ENCODE results near the gene STXBP5L. TPM values are rescaled to one million over a fixed set of nuclear protein-coding genes. Genes with fewer than 3 reads are reported as not detected.

STXBP5L gene
- total and polyA plus RNA-seq, 4 donors: not detected

DNA sequence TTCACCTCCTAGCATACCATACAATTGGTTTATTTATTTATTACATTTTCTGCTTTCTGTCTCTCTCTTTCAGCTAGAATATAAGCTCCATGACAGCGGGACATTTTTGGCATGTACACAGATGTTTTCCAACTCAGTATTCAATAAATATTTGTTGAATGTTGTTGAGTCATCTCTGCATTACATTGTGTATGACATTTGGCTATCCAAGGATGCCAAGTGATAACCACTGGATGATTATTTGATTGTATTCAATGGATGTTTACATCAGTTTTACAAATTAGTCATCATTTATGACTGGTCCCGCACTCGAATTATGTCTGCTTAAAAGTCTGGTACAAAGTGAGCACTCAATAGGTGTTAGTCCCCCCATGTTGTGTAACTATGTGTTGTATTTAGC is 49.5 kb upstream of the STXBP5L start (continued):
- TF ChIP-seq, protein P1, sequence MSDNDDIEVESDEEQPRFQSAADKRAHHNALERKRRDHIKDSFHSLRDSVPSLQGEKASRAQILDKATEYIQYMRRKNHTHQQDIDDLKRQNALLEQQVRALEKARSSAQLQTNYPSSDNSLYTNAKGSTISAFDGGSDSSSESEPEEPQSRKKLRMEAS (IDR thresholded peaks at IDR 0.05): no peak
- TF ChIP-seq EGR1 (IDR thresholded peaks at IDR 0.05; ENCODE audit: low read depth in 2 of 2): no peak

DNA sequence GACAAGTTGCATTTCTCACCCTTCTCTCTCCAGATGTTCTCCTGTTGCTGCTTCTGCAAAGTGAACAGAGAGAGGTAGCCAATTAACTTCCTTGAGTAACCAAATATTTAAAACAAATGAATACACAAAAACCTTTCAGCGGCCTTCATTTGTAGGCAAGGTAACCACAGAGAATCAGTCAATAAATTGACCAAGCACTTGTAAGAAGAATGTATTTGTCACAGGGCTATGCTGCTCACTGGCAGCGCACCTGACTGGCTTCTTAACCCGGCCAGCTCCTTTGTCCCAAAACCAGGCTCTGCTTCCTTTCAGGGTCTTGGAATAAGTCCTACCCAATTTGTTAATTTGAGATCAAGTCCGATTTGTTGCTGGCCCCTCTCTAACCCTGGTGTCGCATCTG is 43.5 kb upstream of the STXBP5L start:
- no peak for TF ChIP-seq EGR1 (IDR thresholded peaks at IDR 0.05; ENCODE audit: low read depth in 2 of 2)
- TF ChIP-seq FOXA2 (IDR thresholded peaks at IDR 0.05): no peak
- no peak for TF ChIP-seq FOXA1 (IDR thresholded peaks at IDR 0.05)
- TF ChIP-seq, protein P2, sequence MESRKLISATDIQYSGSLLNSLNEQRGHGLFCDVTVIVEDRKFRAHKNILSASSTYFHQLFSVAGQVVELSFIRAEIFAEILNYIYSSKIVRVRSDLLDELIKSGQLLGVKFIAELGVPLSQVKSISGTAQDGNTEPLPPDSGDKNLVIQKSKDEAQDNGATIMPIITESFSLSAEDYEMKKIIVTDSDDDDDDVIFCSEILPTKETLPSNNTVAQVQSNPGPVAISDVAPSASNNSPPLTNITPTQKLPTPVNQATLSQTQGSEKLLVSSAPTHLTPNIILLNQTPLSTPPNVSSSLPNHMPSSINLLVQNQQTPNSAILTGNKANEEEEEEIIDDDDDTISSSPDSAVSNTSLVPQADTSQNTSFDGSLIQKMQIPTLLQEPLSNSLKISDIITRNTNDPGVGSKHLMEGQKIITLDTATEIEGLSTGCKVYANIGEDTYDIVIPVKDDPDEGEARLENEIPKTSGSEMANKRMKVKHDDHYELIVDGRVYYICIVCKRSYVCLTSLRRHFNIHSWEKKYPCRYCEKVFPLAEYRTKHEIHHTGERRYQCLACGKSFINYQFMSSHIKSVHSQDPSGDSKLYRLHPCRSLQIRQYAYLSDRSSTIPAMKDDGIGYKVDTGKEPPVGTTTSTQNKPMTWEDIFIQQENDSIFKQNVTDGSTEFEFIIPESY (IDR thresholded peaks at IDR 0.05): no peak
- H3K27ac ChIP-seq (ENCODE audit: low read depth in 1 of 2, low read length in 2 of 2): no peak overlapping the region
- H3K4me3 ChIP-seq (ENCODE audit: low read depth in 1 of 3, low read length in 3 of 3): no peak overlapping the region
- H3K9ac ChIP-seq (ENCODE audit: low read depth in 1 of 2, low read length in 2 of 2): no peak overlapping the region
- 45% methylated on average over 5 of the region's 5 CpGs for WGBS
- no peaks in the 10 kb centered on the region for H3K9me3 ChIP-seq (ENCODE audit: control insufficient read depth in 4 of 4, low read length in 3 of 4)
- H3K27me3 ChIP-seq (ENCODE audit: control insufficient read depth in 4 of 4, insufficient read depth in 4 of 4, low read length in 3 of 4): no peaks in the 10 kb centered on the region
- no peaks in the 10 kb centered on the region for H3K36me3 ChIP-seq (ENCODE audit: control insufficient read depth in 4 of 4, insufficient read depth in 3 of 4, low read depth in 1 of 4, low read length in 3 of 4)
- DNase-seq (ENCODE audit: low spot score): no peak
- no peaks in the 10 kb centered on the region for H3K4me1 ChIP-seq (ENCODE audit: control insufficient read depth in 4 of 4, insufficient read depth in 4 of 4, low read length in 3 of 4)

DNA sequence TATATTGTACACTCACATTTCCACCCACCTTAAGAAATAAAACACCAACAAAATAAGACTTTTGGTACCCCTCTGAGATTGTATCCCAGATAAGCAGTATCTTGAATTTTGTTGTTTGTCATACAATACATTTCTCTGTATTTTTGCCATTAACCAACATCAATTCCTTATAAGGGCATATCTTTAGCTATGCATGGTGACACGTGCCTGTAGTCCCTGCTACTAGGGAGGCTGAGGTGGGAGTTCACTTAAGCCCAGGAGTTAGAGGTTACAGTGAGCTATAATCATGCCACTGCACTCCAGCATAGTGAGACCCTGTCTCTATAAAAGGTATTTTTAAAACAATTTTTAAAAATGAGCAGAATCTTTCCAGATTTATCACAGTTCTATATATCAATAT is 32.5 kb upstream of the STXBP5L start:
- Histone ChIP-seq H3K9me3 (ENCODE audit: control insufficient read depth in 4 of 4, low read length in 3 of 4) (no peaks in the 10 kb centered on the region), H3K4me3 (ENCODE audit: low read depth in 1 of 3, low read length in 3 of 3) (no peak overlapping the region), H3K9ac (ENCODE audit: low read depth in 1 of 2, low read length in 2 of 2) (no peak overlapping the region), H3K27ac (ENCODE audit: low read depth in 1 of 2, low read length in 2 of 2) (no peak overlapping the region), H3K36me3 (ENCODE audit: control insufficient read depth in 4 of 4, insufficient read depth in 3 of 4, low read depth in 1 of 4, low read length in 3 of 4) (no peaks in the 10 kb centered on the region), H3K4me1 (ENCODE audit: control insufficient read depth in 4 of 4, insufficient read depth in 4 of 4, low read length in 3 of 4) (no peaks in the 10 kb centered on the region), H3K27me3 (ENCODE audit: control insufficient read depth in 4 of 4, insufficient read depth in 4 of 4, low read length in 3 of 4) (no peaks in the 10 kb centered on the region)
- TF ChIP-seq NR2F2 (IDR thresholded peaks at IDR 0.05) (no peak), HNF4G (IDR thresholded peaks at IDR 0.05) (no peak), TAF1 (conservative IDR thresholded peaks at IDR 0.05) (no peak), GABPA (IDR thresholded peaks at IDR 0.05 in 1 of 2, conservative IDR thresholded peaks at IDR 0.05 in 1 of 2) (no peak), RAD21 (IDR thresholded peaks at IDR 0.05) (no peak), FOXA2 (IDR thresholded peaks at IDR 0.05) (no peak), EGR1 (IDR thresholded peaks at IDR 0.05; ENCODE audit: low read depth in 2 of 2) (no peak), JUND (IDR thresholded peaks at IDR 0.05) (no peak)
- TF ChIP-seq, protein P3, sequence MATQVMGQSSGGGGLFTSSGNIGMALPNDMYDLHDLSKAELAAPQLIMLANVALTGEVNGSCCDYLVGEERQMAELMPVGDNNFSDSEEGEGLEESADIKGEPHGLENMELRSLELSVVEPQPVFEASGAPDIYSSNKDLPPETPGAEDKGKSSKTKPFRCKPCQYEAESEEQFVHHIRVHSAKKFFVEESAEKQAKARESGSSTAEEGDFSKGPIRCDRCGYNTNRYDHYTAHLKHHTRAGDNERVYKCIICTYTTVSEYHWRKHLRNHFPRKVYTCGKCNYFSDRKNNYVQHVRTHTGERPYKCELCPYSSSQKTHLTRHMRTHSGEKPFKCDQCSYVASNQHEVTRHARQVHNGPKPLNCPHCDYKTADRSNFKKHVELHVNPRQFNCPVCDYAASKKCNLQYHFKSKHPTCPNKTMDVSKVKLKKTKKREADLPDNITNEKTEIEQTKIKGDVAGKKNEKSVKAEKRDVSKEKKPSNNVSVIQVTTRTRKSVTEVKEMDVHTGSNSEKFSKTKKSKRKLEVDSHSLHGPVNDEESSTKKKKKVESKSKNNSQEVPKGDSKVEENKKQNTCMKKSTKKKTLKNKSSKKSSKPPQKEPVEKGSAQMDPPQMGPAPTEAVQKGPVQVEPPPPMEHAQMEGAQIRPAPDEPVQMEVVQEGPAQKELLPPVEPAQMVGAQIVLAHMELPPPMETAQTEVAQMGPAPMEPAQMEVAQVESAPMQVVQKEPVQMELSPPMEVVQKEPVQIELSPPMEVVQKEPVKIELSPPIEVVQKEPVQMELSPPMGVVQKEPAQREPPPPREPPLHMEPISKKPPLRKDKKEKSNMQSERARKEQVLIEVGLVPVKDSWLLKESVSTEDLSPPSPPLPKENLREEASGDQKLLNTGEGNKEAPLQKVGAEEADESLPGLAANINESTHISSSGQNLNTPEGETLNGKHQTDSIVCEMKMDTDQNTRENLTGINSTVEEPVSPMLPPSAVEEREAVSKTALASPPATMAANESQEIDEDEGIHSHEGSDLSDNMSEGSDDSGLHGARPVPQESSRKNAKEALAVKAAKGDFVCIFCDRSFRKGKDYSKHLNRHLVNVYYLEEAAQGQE (IDR thresholded peaks at IDR 0.05): no peak
- TF ChIP-seq, protein P2 (IDR thresholded peaks at IDR 0.05): no peak
- TF ChIP-seq, protein P1 (IDR thresholded peaks at IDR 0.05): no peak
- no peak for DNase-seq (ENCODE audit: low spot score)
- WGBS: 59% methylated on average over 1 of the region's 1 CpG

Measured in liver (tissue), 9 donors.